Motor neuron (in vitro differentiated cells): ENCODE data around the gene TNN. TPM values are rescaled to one million over a fixed set of nuclear protein-coding genes. Genes with fewer than 3 reads are reported as not detected.
A peak's percentile ranks its signal among the peaks of the same experiment; 100 is the strongest.

ENCODE experiments used
- ATAC-seq, 8 experiments: fragments of 200-7000 bp; cut with Tn5 transposase; replicated peaks in 6 of 8; 2 replicates each; pipeline ENCODE4 v1.8.0; 2021; ENCODE audit warnings: mild to moderate bottlenecking in 8 of 8, moderate library complexity in 8 of 8
- H3K27ac ChIP-seq, 2 donors: fragments of 250-450 bp; sonication (Bioruptor Pico); 2 replicates each; pipeline ENCODE4 v1.9.0; 2021; ENCODE audit warnings: antibody characterized with exemption in 2 of 2, mild to moderate bottlenecking in 2 of 2, moderate library complexity in 1 of 2
- H3K4me1 ChIP-seq, 2 donors: fragments of 250-450 bp; sonication (Bioruptor Pico); replicated peaks in 1 of 2; 2 replicates each; pipeline ENCODE4 v1.6.1; 2021; ENCODE audit warnings: antibody characterized with exemption in 2 of 2, mild to moderate bottlenecking in 2 of 2, moderate library complexity in 1 of 2
- H3K4me3 ChIP-seq, 5 donors: fragments of 250-450 bp; sonication (Bioruptor Pico); 2 replicates each; pipeline ENCODE4 v1.9.0; 2021; ENCODE audit warnings: antibody characterized with exemption in 5 of 5, mild to moderate bottlenecking in 5 of 5, moderate library complexity in 4 of 5
- WGBS, 10 experiments: fragments of 450-650 bp; shearing (Covaris generic); methylation state at CpG; one replicate each; pipeline ENCODE4 v1.0.0; 2022; 5-methylcytosine and 5-hydroxymethylcytosine counted together
- in situ Hi-C, 9 experiments: fragments of 400-800 bp; cut with MboI; loops; one replicate each; pipeline ENCODE4 v1.15.0; 2021; ENCODE audit warnings: low sequenced_read_pairs in 9 of 9, low pct_unique_long_range_greater_than_20kb in 2 of 9; ENCODE audit not compliant: unreplicated experiment in 9 of 9
- total RNA-seq, 8 experiments: library from RNA; unstranded; fragments of 300-600 nt; gene quantifications; 2 replicates each; pipeline versions ENCODE4 v1.2.3 to v1.2.4, GENCODE V29; 2022

Gene TNN
- total RNA-seq, 8 experiments from 2014 or later, result 0.09 to 6.6 (median 0.22) TPM; not detected in 2

- H3K4me3 ChIP-seq, result no peak overlapping the region
- 73 to 100% (median 92%) methylated on average over 1 to 4 of the region's 6 CpGs; no CpG with 5 or more reads in 2 of the 10 experiments for WGBS, 10 experiments
- H3K27ac ChIP-seq, result no peak overlapping the region
- peaks cover 10 to 13% of the 10 kb centered on the region in 2 donors for H3K4me1 ChIP-seq
- no peak for ATAC-seq
- in situ Hi-C loops, result loop anchor here in 4 of 9 experiments (10.0 to 25.0 kb wide), 4 partner anchors 90 to 365 kb away; no protein-coding TSS in a partner anchor
Observed at GRCh38 chr1:175127565-175127964, 59.9 kb downstream of the TNN start.

DNA sequence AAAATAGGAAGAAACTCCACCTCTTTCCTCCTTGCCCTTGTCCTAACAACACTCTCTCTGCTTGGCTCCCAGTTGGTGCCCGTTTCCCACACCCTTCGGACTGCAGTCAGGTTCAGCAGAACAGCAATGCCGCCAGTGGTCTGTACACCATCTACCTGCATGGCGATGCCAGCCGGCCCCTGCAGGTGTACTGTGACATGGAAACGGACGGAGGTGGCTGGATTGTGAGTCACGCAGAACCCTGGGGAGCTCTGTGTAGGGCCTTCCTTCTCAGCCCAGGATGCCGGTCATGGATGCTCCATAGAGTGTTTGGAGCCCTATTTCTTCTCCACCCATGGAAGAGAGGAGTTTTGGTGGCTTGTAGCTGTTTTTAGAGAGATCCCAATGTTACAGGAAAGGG, 60.9 kb downstream of the TNN start:
- no peak overlapping the region for H3K27ac ChIP-seq
- no peak overlapping the region for H3K4me3 ChIP-seq
- H3K4me1 ChIP-seq, result peaks cover 10 to 13% of the 10 kb centered on the region in 2 donors
- WGBS, 10 experiments, result 67 to 100% (median 97%) methylated on average over 1 to 9 of the region's 9 CpGs; no CpG with 5 or more reads in 2 of the 10 experiments
- in situ Hi-C loops, result loop anchor here in 4 of 9 experiments (10.0 to 25.0 kb wide), 4 partner anchors 91 to 366 kb away; no protein-coding TSS in a partner anchor
- ATAC-seq, result no peak

DNA sequence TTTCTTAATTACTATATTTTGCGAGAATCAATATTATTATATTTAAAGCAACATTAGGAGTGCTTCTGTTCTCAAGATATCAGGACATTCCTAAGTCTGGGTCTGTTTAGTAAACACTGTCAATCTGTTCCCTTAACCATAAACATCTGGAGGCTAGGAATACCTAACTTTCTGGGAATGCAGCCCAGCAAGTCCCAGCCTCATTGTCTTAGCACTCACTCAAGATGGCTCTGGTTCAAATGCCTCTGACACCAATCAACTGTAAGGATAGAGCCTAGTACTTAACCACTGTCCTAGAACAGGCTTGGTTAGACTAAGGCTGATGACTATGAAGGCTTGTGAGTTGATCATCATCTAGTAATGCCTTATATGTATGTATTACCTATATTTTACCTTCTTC, 61.5 kb downstream of the TNN start:
- 0 to 100% (median 61%) methylated on average over 1 of the region's 1 CpG; no CpG with 5 or more reads in 2 of the 10 experiments for WGBS, 10 experiments
- Histone ChIP-seq H3K27ac (no peak overlapping the region), H3K4me1 (peaks cover 10 to 13% of the 10 kb centered on the region in 2 donors), H3K4me3 (no peak overlapping the region)
- ATAC-seq, result peak in 2 of 8 experiments; percentile 21 to 41
- in situ Hi-C loops, result loop anchor here in 4 of 9 experiments (10.0 to 25.0 kb wide), 4 partner anchors 92 to 367 kb away; no protein-coding TSS in a partner anchor

- 67 to 100% (median 81%) methylated on average over 1 to 2 of the region's 2 CpGs; no CpG with 5 or more reads in 4 of the 10 experiments for WGBS, 10 experiments
- in situ Hi-C loops, result loop anchor here in 4 of 9 experiments (10.0 to 25.0 kb wide), 4 partner anchors 92 to 367 kb away; no protein-coding TSS in a partner anchor
- peak in 1 of 8 experiments; percentile 43 for ATAC-seq
- peaks cover 10 to 13% of the 10 kb centered on the region in 2 donors for H3K4me1 ChIP-seq
- peak overlapping the region in 1 of 2 donors; percentile 3 for H3K27ac ChIP-seq
- H3K4me3 ChIP-seq, result no peak overlapping the region
Observed at GRCh38 chr1:175129644-175129996, 62.0 kb downstream of the TNN start.

DNA sequence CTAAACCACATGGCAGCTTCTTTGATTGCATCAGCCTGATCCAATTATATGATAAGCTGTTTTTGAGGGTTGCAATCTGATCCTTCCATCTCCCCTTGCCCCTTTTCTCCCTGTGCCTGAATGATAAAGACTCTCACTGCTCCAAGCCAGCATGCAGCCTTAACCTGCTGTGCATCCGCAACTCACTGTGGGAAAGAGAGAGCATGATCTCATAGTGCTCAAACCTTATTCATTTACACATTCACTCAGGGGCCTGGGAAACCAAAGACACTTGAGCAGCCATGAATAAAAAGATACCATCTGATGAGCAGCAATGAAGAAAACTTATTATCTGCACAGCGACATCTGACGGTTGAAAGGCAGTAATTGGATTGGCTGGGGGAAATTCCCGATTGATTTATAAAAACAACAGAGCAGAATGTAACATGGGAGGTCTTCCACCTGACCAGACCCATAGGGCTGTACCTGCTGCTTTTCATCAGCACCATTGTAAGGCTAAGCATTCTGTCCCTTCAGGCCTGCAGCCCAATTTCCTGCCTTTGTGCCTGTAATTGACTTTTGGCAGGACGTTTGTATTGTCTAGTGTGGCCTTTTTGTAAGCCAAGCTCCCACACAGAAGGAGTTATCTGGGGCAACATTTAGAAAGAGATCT, 62.5 kb downstream of the TNN start:
- H3K27ac ChIP-seq, result peak overlapping the region in 1 of 2 donors; percentile 3

GRCh38 chr1:175130649-175131045, 63.0 kb downstream of the TNN start:
- WGBS, 10 experiments, result 0 to 100% (median 80%) methylated on average over 1 to 2 of the region's 2 CpGs; no CpG with 5 or more reads in 5 of the 10 experiments
- H3K4me3 ChIP-seq, result no peak overlapping the region
- H3K27ac ChIP-seq, result no peak overlapping the region
- peaks cover 10 to 13% of the 10 kb centered on the region in 2 donors for H3K4me1 ChIP-seq
- in situ Hi-C loops, result loop anchor here in 3 of 9 experiments (25.0 kb wide), 3 partner anchors 93 to 368 kb away; no protein-coding TSS in a partner anchor
- ATAC-seq, result peak in 1 of 8 experiments; percentile 23

More for the DNA sequence above, 62.5 kb downstream of the TNN start:
- peak; percentile 11 to 96 (median 86) for ATAC-seq
- Histone ChIP-seq H3K4me3 (no peak overlapping the region), H3K4me1 (peaks cover 10 to 13% of the 10 kb centered on the region in 2 donors)
- WGBS, 10 experiments, result 20 to 50% (median 30%) methylated on average over 1 to 5 of the region's 5 CpGs; no CpG with 5 or more reads in 2 of the 10 experiments
- in situ Hi-C loops, result loop anchor here in 4 of 9 experiments (10.0 to 25.0 kb wide), 4 partner anchors 93 to 368 kb away; no protein-coding TSS in a partner anchor

GRCh38 chr1:175131095-175131494, 63.5 kb downstream of the TNN start:
- WGBS, 10 experiments, result 0 to 100% (median 69%) methylated on average over 1 of the region's 1 CpG; no CpG with 5 or more reads in 2 of the 10 experiments
- Histone ChIP-seq H3K4me3 (no peak overlapping the region), H3K27ac (no peak overlapping the region), H3K4me1 (peaks cover 10 to 13% of the 10 kb centered on the region in 2 donors)
- in situ Hi-C loops, result loop anchor here in 3 of 9 experiments (25.0 kb wide), 3 partner anchors 94 to 369 kb away; no protein-coding TSS in a partner anchor
- no peak for ATAC-seq

DNA sequence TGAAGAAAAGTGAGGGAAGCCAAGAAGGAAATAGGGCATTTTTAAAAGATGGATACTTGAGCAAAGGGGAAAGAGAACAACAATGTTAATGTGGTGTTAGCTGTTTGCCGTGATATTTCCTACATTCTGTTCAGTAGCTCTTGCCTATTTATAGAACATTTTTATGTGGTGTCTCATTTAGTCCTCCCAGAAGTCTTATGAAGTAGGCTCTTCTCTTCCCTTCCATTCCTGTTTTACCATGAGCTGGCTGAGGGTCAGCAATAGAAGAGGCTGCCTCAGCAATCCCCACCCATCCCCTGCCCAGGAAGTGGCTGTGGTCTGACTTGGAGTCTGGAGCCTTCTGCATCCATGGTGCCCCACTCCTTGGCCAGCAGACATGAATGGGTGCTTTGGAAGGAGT, 64.8 kb downstream of the TNN start:
- 0 to 90% (median 20%) methylated on average over 1 of the region's 1 CpG; no CpG with 5 or more reads in 3 of the 10 experiments for WGBS, 10 experiments
- in situ Hi-C loops, result loop anchor here in 3 of 9 experiments (25.0 kb wide), 3 partner anchors 95 to 370 kb away; no protein-coding TSS in a partner anchor

DNA sequence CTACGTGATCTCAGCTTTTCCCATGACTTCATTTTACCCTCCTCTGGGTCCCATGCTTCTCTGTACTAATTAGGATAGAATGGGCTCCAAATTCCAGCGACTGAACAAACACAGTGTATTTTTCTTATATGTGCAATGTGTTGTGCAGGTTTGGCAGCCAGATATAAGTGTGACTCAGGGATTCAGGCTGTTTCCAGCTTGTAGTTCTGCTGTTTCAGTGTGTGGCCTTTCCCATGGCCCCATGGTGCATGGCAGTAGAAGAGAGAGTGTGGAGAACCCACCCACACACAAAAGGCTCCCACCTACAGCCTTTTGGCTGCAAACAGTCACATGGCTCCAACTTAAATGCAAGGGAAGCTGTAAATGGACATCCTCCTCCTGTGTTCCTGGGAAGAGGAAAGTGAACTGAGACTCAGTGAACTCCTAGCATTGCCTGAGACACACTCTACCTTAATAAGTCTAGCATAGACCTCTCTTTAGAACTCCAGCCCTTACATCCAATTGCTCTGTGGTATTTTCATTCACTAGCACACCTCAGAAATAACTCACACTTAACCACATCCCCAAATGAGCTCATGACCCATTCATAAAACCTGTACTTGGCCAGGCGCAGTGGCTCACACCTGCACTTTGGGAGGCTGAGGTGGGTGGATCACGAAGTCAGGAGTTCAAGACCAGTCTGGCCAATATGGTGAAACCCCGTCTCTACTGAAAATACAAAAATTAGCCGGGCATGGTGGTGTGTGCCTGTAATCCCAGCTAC, 66.2 kb downstream of the TNN start:
- H3K27ac ChIP-seq, result no peak overlapping the region
- 22 to 100% (median 74%) methylated on average over 1 to 6 of the region's 6 CpGs for WGBS, 10 experiments
- in situ Hi-C loops, result loop anchor here in 3 of 9 experiments (25.0 kb wide), 3 partner anchors 97 to 372 kb away; no protein-coding TSS in a partner anchor
- no peak overlapping the region for H3K4me3 ChIP-seq
- no peak for ATAC-seq
- peaks cover 10 to 13% of the 10 kb centered on the region in 2 donors for H3K4me1 ChIP-seq

More for the DNA sequence above, 64.8 kb downstream of the TNN start:
- Histone ChIP-seq H3K4me1 (peaks cover 10 to 13% of the 10 kb centered on the region in 2 donors), H3K27ac (no peak overlapping the region), H3K4me3 (no peak overlapping the region)
- peak in 2 of 8 experiments; percentile 10 to 35 for ATAC-seq

DNA sequence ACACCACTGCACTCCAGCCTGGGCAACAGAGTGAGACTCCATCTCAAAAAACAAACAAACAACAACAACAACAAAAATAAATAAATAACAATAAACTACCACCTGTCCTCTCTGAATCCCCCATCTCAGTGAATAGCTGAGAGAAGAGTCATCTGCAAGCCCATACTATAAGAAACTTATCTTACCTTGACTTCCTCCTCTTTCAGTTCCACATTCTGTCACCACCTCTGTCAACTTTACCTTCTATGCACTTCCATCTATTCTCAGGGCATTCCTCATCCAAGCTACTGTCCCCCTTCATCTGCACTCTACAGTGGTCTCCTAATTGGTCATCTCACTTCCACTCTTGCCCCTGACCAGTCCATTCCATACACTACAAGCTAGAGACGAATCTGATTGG, 66.9 kb downstream of the TNN start:
- peaks cover 10 to 12% of the 10 kb centered on the region in 2 donors for H3K4me1 ChIP-seq
- no peak for ATAC-seq
- 17 to 60% (median 46%) methylated on average over 1 of the region's 1 CpG; no CpG with 5 or more reads in 2 of the 10 experiments for WGBS, 10 experiments
- no peak overlapping the region for H3K27ac ChIP-seq
- H3K4me3 ChIP-seq, result no peak overlapping the region
- in situ Hi-C loops, result loop anchor here in 3 of 9 experiments (25.0 kb wide), 3 partner anchors 97 to 372 kb away; no protein-coding TSS in a partner anchor

GRCh38 chr1:175136246-175136645, 68.6 kb downstream of the TNN start:
- WGBS, 10 experiments, result 18 to 100% (median 79%) methylated on average over 1 to 3 of the region's 3 CpGs; no CpG with 5 or more reads in 1 of the 10 experiments
- Histone ChIP-seq H3K4me3 (no peak overlapping the region), H3K4me1 (no peaks in the 10 kb centered on the region), H3K27ac (no peak overlapping the region)
- in situ Hi-C loops, result loop anchor here in 3 of 9 experiments (25.0 kb wide), 3 partner anchors 99 to 374 kb away; no protein-coding TSS in a partner anchor
- no peak for ATAC-seq

DNA sequence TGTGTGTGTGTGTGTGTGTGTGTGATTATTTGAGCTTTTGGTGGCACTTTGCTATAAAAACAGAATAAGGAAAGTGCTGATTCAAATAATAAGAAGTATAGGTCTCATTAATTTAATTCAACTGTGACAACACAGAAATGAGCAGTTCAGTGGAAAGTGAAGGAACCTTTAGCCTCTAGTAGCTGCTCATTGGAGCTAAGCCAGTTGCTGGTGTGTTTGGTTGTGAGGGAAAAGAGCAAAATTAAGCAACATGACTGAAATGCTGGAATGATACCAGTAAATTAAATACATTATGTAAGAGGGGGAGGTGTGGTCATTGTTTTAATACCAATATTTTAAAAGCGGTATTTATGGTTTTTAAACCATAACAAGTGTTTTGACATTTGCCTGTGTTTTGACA, 69.7 kb downstream of the TNN start:
- H3K4me3 ChIP-seq, result no peak overlapping the region
- ATAC-seq, result peak in 2 of 8 experiments; percentile 27 to 37
- H3K4me1 ChIP-seq, result no peaks in the 10 kb centered on the region
- in situ Hi-C loops, result loop anchor here in 3 of 9 experiments (25.0 kb wide), 3 partner anchors 100 to 375 kb away; no protein-coding TSS in a partner anchor
- H3K27ac ChIP-seq, result no peak overlapping the region
- 33 to 100% (median 82%) methylated on average over 1 of the region's 1 CpG; no CpG with 5 or more reads in 2 of the 10 experiments for WGBS, 10 experiments
